GM18861 (cell line): ENCODE data around the gene ACYP2.

Experiments used
- ATAC-seq: cut with Tn5 transposase; IDR thresholded peaks from one replicate; pipeline ENCODE4 v1.9.1; 2021; ENCODE audit not compliant: unreplicated experiment

Gene ACYP2

GRCh38 chr2:54212456-54212855 lies 97.0 kb downstream of the ACYP2 start:
- no peak for ATAC-seq

DNA sequence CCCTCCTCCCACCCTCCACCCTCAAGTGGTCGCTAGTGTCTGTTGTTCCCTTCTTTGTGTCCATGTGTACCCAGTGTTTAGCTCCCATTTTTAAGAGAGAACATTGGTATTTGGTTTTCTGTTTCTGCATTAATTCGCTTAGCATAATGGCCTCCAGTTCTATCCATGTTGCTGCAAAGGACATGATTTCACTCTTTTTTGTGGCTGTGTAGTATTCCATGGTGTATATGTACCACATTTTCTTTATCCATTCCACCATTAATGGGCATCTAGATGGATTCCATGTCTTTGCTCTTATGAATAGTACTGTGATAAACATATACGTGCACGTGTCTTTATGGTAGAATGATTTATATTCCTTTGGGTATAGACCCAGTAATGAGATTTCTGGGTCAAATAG lies 97.7 kb downstream of the ACYP2 start:
- no peak for ATAC-seq

GRCh38 chr2:54224997-54225396 lies 109.6 kb downstream of the ACYP2 start:
- no peak for ATAC-seq

DNA sequence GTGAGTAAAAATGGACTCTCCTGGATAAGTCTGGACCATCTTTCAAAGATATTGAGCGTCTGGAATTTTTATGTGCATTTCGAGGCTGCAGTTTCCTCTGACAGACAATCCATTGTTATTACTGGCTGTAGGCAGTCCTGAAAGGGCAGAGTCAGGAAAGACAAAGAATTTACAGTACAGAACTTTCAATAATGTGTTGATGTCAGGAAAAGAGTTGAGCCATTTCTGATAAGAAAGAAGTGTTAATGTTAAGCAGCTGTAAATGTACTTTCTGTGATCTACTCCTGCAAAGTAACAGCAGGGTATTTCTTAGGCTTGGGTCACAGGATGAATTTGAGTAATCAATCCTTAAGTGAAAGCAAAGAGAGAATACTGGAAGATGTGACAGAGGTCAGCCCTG lies 110.8 kb downstream of the ACYP2 start:
- ATAC-seq: no peak

GRCh38 chr2:54227798-54228197 lies 112.4 kb downstream of the ACYP2 start:
- no peak for ATAC-seq

DNA sequence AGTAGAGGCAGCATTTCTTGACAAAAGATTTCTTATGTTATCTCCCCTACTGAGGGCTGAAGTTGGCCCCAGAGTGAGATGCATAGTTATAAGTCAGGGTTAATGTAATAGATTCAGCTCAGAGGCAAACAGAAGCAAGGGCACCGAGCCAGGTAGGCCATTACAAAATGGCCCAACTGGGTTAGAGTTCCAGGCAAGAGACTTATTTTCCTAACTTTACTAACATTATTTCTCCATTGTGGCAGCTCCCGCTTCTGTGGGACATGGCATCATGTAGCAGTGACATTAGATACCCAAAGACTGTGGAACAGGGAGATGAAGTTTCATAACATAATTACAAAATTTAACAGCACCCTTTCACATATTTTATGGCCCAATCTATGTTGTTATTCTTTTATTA lies 113.5 kb downstream of the ACYP2 start:
- ATAC-seq: no peak

DNA sequence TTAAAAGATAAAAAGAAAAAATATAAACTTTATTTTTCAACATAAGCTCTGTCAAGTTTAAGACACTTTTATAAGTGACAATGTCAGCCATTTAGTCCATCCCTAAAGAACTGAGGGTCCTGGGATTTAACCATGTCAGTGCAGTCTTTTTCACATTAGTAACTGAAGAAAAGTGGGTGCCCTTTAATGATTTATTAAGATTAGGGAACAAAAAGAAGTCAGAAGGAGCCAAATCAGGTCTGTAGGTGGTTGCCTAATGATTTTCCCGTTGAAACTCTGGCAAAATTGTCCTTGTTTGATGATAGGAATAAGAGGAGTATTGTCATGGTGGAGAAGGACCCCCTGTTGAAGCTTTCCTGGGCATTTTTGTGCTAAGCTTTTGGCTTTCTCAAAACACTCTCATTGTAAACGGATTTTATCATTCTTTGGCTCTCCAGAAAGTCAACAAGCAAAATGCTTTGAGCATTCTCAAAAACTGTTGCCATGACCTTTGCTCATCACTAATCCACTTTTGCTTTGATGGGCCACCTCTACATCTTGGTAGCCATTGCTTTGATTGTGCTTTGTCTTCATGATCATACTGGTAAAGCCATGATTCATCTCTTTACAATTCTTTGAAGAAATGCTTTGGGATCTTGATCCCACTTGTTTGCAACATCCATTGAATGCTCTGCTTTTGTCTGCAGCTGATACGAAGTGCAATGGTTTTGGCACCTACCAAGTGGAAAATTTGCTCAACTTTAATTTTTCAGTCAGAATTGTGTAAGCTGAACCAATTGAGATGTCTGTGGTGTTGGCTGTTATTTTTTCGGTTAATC lies 118.6 kb downstream of the ACYP2 start:
- ATAC-seq: no peak

- no peak for ATAC-seq
These were observed 122.0 kb downstream of the ACYP2 start for GRCh38 chr2:54237428-54237827.

DNA sequence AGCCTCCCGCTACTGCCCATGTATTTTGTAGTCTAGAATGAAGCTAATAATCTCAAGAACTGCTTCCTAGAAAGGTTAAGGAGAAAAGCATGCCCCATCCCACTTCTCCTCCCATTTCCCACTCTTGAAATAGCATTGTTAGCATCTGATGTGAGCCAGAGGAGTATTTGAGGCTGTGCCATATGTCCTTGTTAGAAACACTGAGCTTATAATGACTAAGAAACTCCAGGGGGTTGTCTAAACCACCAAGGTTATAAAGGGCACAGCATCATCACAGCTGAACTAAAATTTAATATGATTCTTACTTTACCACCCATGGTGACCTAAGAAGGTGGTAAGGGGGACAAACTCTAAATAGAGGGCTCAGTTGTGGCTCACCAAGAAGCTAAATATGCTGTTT lies 124.0 kb downstream of the ACYP2 start:
- no peak for ATAC-seq

DNA sequence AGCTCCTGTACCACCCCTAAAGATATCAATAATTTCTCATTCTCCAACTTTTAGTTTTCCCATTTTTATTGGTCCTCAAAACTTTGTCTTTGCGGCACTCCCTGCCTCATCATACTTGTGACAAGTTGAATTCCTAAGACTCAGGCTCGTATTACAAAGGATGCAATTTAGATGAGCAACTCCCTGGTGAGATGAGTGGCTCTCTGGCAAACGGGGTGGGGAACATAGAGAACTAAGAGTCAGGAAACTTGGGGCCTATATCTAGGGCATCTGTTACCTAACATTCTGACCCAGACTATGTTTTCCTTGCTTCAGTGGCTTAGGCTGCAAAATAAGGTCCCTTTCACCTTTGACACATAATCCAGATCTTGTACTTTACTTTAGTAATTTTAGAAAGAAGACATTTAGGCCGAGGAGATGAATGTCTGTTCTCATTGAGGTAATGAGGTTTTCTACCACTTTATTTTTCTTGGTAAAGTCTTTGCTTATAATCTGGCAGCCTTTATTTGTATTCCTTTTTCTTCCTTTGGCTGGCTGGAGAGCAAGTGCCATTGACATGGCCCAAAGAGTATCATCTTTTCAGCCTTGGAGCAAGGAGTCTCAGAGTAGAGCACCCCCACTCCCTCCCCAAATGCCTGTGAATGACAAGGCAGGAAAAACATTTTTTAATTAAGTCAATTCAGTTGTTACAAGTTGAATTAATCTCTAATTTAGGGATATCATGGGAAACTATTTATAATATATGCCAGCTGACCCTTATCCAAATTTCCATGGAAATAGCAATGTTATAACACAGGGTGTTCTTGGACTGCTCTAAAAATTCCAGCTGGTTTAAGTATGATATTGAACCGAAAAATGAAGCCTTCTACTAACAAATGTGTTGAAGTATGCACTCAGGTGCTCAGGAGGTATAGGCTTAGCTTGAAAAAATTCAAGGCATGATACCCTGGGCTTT lies 125.4 kb downstream of the ACYP2 start:
- no peak for ATAC-seq

- no peak for ATAC-seq
These were observed 131.7 kb downstream of the ACYP2 start for GRCh38 chr2:54247115-54247514.

- ATAC-seq: no peak
These were observed 134.2 kb downstream of the ACYP2 start for GRCh38 chr2:54249629-54250028.

- ATAC-seq: no peak
These were observed 138.8 kb downstream of the ACYP2 start for GRCh38 chr2:54254180-54254579.

DNA sequence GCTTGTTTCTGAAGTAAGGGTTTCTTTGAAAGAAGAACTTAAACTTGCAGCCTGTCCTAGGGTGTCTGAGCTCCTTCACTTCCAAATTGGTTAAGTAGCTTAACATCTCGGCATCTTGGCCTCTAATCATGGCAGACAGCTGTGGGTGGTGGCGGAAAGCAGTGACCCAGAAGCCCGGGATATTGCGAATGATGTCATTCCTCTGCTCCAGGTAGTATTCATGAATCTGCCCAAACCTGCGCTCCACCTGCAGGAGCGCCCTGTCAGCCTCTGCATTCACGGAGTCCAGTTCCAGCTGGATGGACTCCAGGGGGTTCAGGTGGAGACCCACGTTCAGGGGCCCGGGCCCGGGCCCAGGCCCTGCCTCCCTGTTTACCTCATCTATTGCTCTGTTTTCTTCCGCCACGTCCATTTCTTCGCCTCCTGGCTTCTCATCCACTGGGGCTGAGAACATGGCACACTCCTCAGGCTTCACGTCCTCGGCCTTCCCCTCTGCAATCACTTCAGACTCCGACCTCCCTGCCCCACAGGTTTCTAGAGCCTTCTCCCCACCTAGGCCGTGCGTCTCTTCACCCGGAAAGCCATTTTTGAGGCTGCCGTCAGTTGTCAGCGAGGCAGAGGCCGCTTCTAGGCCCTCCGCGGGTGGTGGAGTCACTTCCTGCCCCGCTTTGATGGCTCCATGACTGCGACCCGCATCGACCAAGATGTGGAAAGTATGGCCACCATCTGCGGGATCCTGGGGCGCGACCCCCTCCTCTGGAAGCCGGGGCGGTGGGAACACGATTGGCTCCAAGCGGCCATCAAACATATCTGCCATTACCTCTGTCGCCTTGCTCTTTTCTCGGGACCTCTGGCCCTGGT lies 140.0 kb downstream of the ACYP2 start:
- ATAC-seq: no peak

GRCh38 chr2:54256091-54256694 lies 140.8 kb downstream of the ACYP2 start, which contains the start of gene TSPYL6:
TSS of gene TSPYL6 (minus strand) at chr2:54256229. CDS start at chr2:54256151, 78 bp downstream.
- ATAC-seq: no peak

GRCh38 chr2:54258166-54258565 lies 142.8 kb downstream of the ACYP2 start:
- no peak for ATAC-seq

DNA sequence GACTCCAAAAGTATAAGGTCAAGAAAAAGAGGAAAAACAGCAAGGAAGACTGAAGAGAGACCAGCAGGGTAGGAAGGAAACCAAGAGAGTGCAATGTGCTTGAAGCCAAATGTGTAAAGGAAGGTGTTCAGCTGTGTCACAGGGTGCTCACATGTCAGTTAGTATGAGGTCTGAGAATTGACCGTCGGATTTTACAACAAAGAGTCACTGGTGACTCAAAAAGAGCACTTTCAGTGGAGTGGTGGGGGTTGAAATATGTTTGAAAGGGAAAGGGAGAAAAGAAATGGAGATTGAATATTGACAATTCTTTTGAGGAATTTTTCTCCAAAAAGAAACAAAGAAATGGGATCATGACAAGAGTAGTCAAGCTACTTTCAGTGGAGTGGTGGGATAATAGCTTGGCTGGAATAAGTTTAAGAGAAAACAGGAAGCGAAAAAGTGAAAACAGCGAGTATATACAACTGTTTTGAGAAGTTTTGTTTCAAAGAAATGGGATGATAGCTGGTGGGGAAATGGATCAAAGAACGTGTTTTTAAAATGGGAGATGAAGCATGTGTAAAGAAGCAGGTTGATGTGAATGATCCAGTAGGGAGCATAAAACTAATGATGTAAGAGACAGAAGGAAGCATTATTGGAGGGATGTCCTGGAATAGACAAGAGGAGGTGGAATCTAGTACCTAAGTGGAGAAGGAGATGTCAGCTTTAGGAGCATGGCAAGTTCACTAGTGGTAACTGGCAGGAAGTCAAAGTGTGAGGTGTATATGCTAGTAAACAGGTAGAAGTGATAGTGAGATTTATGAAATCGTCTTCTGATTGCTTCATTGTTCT lies 144.2 kb downstream of the ACYP2 start:
- peak; percentile 67 for ATAC-seq

GRCh38 chr2:54260241-54260595 lies 144.8 kb downstream of the ACYP2 start:
- no peak for ATAC-seq

DNA sequence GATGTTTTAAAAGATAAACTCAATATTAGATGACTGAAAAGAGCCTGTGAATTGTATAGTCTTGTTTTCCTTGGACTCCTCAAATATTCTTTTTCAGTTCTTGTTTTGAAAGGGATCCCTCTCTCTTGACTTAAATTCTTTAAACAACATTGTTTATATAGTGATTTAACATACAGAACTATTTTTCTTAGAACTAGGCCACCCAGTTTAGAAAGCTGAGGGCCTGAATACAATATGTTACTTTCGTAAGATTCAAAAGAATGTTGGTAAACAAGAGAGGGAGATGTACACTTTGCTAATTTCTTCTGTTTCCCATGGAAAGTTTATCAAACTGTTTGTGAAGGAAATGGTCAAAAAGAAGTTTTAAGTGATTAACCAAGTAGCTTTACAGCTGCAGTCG lies 146.1 kb downstream of the ACYP2 start:
- no peak for ATAC-seq
